Umbilical cord (tissue), 2 donors: ENCODE results near the gene CDH4. TPM values are rescaled to one million over a fixed set of nuclear protein-coding genes. Genes with fewer than 3 reads are reported as not detected.
A peak's percentile ranks its signal among the peaks of the same experiment; 100 is the strongest.

Experiments
- DNase-seq: peaks from one replicate; pipeline ENCODE4 v3.0.0-alpha.2; 2015; ENCODE audit warnings: low spot score
- total RNA-seq: library from RNA; depleted of rRNA; stranded (reverse); fragments of >200 nt; gene quantifications from one replicate; pipeline ENCODE4 v1.2.3, GENCODE V29; 2014; ENCODE audit warnings: low replicate concordance; ENCODE audit not compliant: insufficient read depth

The CDH4 gene
- total RNA-seq, 1 donor from 2014 or later: 0.48 TPM

DNA sequence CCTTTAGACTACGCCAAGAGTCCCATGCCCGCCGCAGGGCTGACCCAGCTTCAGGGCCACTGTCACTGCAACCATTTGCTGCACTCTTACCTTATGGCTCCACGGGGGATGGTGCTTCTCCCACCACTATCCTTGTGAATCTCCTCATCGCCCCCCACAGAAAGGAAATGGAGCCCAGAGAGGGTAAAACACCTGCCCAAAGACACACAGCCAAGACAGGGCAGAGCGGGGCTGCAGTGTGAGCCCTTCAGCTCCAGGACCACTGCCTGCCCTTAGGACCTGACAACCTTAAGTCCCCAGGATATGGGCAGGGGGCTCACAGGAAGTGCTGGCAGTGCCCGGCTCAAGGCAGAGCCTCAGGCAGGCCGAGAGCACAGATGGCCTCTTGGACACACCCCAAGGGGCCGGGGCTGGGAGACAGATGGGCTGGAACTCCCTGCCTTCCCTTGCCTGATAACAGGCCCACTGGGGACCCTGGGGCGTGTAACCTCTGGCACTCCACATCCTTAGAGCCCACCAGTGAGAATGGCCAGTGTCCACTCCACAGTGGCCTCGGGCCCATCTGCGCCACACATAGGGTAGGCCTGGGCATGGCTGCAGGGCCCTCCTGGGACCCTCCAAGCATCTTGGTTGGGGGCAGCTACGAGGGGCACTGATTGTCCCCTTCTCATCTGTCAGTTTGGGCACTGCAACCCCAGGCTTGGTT, 548.5 kb downstream of the CDH4 start:
- no peak for DNase-seq

DNA sequence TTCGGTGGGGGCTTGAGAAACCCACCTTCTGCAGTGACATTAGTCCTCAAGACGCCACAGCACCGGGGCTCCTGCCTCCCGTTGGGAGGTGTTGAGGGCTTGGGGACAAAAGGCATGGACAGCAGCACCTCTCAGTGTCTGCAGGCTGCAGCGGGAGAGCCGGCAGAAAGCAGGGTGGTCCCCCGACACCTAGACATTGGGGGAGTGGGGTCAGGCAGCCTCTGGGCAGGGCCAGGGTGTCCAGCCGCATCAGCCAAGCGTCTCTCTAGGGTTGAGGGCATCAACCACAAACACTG, 549.0 kb downstream of the CDH4 start:
- DNase-seq: no peak

GRCh38 chr20:61801428-61801827, 549.4 kb downstream of the CDH4 start:
- DNase-seq: no peak

- DNase-seq: no peak
Observed at GRCh38 chr20:61801857-61802442, 549.9 kb downstream of the CDH4 start.

- DNase-seq: no peak
Observed at GRCh38 chr20:61802721-61803311, 550.8 kb downstream of the CDH4 start.

GRCh38 chr20:61803416-61803914, 551.4 kb downstream of the CDH4 start:
- peak; percentile 40 for DNase-seq

GRCh38 chr20:61803915-61804751, 552.1 kb downstream of the CDH4 start:
- DNase-seq: no peak

- no peak for DNase-seq
Observed at GRCh38 chr20:61804752-61805295, 552.8 kb downstream of the CDH4 start.

- DNase-seq: no peak
Observed at GRCh38 chr20:61805365-61805764, 553.3 kb downstream of the CDH4 start.

DNA sequence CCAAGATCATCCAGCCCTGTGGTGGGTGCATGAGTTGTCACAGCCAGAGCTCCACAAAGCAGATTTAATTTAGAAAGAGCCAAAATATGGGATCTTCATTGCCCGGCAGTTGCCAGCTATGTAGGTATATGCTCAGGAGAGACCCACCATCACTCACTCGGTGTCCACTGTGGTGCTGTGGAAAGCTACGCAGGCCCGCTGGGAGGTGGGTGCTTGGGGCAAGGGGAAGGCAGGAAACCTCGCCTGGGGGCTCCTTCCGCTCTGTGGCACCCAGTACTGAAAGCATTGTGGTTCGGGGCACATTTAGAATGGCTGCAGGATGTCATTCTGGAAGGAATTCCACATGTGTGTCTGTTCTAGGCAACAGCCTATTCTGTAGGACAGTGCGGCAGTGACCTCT, 553.7 kb downstream of the CDH4 start:
- no peak for DNase-seq

DNA sequence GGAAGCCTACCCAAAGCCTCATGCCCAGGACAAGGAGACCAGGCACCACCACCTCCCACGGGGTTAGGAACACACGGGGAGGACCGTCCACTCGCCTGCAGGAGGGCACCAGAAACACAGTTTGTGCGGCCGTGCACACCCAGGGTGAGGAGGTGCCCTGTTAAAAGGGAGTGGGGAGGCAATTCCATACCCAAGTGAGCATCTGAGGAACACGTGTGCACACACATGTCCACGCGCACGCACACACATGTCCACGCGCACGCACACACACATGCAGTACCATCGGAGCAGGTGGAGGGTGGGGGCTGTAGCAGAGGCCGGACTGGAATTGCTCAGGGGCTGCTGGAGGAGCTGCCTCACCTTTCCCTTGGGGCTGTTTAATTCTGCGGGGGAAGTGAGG, 554.3 kb downstream of the CDH4 start:
- DNase-seq: no peak

DNA sequence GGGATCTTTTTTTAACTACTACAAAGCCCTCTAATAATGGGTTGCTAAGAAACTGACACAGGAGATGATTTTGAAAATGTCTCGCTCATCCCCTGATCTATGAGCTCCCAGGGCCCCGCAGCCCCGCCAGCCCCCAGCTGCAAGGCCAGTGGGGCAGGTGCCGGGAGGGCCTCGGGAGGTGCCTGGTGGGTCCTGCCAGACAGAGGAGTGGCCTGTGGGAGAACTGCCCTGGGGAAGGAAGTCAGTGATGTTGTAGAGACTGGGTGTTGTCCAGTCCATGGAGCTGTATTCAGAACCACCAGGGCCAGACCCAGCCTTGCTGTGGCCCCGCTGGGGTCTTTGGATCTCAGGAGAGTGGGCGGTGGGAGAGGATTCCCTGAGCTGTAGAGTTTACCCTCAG, 554.9 kb downstream of the CDH4 start:
- no peak for DNase-seq

DNA sequence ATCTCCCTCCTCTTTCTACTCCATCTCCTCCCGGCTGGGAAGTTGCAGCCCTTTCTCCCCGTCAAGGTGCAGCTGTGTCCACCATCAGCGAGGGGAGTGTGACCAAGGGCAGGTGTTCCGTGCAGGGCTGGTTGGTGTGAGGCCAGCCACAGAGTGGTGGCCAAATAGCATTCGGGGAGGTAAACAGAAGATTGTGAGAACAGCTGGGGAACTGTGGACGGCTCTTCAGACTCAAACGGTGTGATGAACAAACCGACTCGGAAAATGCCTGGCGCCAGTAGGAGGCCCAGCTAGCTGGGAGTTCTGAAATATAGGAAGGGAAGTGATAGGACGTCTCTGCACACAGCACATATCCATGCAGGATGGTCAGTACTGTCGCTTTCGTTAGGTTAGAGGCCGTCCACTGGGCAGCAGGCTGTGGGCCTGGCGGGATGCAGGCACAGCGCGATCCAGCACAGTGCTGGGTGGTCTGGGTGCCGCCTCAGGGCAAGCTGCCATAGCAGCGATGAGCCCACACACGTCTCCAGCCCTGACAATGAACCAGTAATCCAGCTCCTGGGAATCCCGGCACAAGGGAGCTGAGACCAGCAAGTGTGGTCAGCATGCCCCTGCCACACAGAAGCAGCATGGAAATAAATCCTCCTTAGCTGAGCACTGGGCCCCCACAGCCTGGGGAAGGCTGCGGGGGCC, 555.6 kb downstream of the CDH4 start:
- DNase-seq: no peak

DNA sequence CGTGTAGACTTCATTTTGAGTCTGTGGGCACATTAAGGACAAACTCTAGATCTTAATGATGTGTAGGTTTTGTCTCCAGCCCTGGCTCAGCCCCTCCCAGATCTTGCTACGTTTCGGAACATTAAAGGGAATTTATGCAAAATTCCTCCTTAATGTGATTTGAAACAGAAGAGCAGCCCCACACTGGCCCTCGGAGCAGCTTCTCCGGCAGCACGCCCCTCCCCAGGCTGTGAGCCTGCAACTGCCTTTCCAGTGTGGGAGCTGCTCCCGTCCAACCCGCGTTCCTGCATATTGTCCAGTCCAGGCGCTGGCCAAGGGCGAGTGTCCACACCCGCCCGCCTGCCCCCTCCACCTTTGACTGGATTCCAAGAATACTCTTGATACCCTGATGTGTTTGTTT, 556.4 kb downstream of the CDH4 start:
- peak; percentile 45 for DNase-seq

DNA sequence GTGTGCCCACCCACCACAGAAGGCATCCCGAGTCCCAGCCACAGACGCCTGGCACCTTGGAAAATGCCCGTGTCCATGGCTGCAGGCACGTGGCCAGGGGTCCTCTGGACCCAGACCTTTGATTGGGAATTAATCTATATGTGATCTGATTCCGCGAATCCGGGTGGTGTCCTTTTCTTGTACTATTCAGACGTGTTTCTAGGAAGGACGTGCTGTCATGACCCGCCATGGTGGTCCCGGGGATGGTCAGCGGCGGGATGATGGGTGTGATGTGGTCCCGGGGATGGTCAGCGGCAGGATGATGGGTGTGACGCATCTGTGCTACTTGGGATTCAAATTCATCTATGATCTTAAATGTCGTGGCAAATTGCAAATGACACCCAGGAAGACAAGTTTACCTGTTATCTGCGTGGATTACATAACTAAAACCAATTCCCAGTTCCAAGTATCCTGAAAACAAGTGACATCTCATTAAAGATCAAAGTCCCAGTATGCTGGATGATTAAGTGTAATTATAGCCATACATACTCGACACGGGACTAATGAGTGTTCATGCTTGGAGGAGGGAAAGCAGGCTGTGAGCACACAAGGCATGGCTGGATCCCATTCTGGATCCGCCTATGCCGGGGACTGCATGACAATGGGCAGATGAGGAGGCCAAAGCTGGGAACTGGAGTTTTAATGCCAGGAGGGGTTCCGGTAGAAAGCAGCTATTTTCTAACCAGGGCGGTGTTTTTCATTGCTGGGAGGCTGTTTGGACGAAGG, 557.1 kb downstream of the CDH4 start:
- DNase-seq: no peak

DNA sequence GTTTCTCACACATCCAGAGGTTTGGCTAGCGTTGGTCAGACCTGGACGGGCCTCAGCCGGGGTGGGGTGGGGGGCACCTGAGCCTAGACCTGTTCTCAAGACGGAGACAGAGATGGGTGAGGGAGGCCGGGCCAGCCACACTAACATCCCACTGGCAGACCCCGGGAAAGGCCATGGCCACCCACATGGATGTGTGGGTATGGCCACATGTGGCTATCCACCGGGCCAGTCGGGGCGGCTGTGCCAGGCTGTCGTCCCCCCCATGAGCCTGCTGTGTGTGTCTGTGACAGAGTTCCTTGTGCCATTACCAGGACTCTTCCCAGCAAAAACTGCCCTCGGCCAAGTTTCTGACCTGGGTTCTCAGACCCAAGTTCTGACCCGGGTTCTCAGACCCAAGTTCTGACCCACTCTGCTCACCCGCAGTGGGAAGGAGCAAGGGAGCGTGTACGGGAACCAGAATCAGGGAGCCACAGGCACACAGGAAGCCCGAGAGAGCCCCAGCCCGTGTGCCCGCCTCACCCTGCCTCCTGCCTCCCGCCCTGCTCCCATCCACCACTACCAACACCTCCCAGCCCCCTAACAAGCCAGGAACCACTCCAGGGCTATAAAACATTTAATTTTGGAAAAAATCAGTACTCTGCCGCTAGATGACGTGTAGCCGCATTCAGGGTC, 558.1 kb downstream of the CDH4 start:
- DNase-seq: no peak

DNA sequence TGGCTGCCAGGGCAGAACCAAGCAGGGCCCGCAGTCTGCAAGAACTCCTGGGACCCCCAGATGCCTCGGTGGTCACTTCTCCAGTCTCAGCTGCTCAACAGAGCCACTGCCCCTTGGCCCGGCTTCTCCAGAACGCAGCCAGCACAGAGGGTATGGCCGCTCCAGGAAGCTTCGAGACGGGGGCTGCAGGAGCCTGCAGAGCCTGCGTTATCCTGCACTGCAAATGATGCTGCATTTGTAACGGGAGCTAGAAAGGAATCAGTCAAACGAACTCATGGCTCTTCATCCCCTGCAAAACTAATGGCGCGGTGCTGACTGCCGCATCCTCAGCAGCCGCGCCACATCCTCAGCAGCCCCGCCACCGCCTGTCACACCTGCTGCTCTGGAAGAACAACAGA, 558.7 kb downstream of the CDH4 start:
- no peak for DNase-seq

DNA sequence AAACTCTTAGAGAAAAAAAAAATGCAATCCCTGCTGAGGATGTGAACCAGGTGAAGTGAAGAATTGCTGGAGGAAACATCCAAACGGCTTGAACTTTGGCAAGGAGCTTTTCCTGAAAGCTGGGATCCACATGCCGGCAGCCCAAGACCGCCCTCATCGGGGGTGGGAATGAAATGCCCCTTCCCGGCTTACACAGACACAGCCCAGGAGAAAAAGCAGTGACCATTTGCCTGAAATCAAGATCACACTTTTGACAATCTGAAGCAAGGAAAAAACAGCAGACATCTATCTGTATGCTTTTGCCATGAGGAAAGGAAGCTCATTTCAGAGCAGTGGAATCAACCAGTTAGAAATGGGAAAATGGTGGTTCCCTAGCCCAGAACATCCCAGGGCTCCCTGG, 559.1 kb downstream of the CDH4 start:
- DNase-seq: no peak

- DNase-seq: no peak
Observed at GRCh38 chr20:61812121-61812844, 560.2 kb downstream of the CDH4 start.
